Nephron (organoid): ENCODE measurements around the gene RAB10.

ENCODE experiments used
- H3K27ac Mint-ChIP-seq, 3 experiments: 2 replicates each; pipeline ENCODE4 v1.8.0; 2020; ENCODE audit warnings: mixed read lengths in 3 of 3, mild to moderate bottlenecking in 2 of 3, moderate library complexity in 1 of 3
- H3K27me3 Mint-ChIP-seq: 2 replicates; pipeline ENCODE4 v1.8.0; 2021; ENCODE audit warnings: low read depth, mild to moderate bottlenecking, moderate library complexity, mixed read lengths
- H3K36me3 Mint-ChIP-seq: 2 replicates; pipeline ENCODE4 v1.8.0; 2020; ENCODE audit warnings: low read depth, mixed read lengths
- H3K4me1 Mint-ChIP-seq: 2 replicates; pipeline ENCODE4 v1.8.0; 2020; ENCODE audit warnings: mixed read lengths
- H3K4me3 Mint-ChIP-seq, 3 experiments: 2 replicates each; pipeline ENCODE4 v1.8.0; 2020; ENCODE audit warnings: mild to moderate bottlenecking in 3 of 3, mixed read lengths in 3 of 3, moderate library complexity in 2 of 3
- H3K9me3 Mint-ChIP-seq: 2 replicates; pipeline ENCODE4 v1.8.0; 2020; ENCODE audit warnings: mixed read lengths
- TF ChIP-seq, protein P1 (sequence below), 3 experiments: fragments of 200-600 bp; sonication (generic); IDR thresholded peaks; one replicate each; pipeline ENCODE4 v1.5.0; 2021; ENCODE audit warnings: antibody characterized with exemption in 3 of 3; ENCODE audit not compliant: unreplicated experiment in 3 of 3

The RAB10 gene

GRCh38 chr2:26033270-26033817 is 540 bp upstream of the RAB10 start:
- Mint-ChIP-seq H3K4me1 (peaks cover 13% of the 10 kb centered on the region), H3K9me3 (no peaks in the 10 kb centered on the region), H3K36me3 (peaks cover 18% of the 10 kb centered on the region), H3K4me3 (peak overlapping the region; percentile 94 to 96 (median 96)), H3K27me3 (no peaks in the 10 kb centered on the region), H3K27ac (peak overlapping the region; percentile 65 to 99 (median 98))
- TF ChIP-seq, protein P1, sequence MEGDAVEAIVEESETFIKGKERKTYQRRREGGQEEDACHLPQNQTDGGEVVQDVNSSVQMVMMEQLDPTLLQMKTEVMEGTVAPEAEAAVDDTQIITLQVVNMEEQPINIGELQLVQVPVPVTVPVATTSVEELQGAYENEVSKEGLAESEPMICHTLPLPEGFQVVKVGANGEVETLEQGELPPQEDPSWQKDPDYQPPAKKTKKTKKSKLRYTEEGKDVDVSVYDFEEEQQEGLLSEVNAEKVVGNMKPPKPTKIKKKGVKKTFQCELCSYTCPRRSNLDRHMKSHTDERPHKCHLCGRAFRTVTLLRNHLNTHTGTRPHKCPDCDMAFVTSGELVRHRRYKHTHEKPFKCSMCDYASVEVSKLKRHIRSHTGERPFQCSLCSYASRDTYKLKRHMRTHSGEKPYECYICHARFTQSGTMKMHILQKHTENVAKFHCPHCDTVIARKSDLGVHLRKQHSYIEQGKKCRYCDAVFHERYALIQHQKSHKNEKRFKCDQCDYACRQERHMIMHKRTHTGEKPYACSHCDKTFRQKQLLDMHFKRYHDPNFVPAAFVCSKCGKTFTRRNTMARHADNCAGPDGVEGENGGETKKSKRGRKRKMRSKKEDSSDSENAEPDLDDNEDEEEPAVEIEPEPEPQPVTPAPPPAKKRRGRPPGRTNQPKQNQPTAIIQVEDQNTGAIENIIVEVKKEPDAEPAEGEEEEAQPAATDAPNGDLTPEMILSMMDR (IDR thresholded peaks at IDR 0.05; ENCODE audit: unreplicated experiment in 3 of 3): no peak

DNA sequence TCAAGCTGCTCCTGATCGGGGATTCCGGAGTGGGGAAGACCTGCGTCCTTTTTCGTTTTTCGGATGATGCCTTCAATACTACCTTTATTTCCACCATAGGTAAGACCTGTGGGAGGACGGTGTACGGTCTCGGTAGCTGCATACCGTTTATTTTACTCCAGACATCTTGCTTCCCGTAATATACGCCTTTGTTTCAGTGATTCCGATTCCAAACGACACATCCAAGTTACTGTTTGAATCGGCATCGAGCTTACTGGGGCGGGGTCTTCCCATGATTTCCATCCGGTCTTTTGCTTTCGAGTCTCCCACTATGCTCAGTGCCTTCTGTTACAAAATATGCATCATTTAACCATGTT is 731 bp downstream of the RAB10 start:
- Mint-ChIP-seq H3K36me3 (peaks cover 21% of the 10 kb centered on the region), H3K4me1 (peaks cover 13% of the 10 kb centered on the region), H3K27ac (peak overlapping the region; percentile 65 to 99 (median 99)), H3K9me3 (no peaks in the 10 kb centered on the region), H3K4me3 (peak overlapping the region; percentile 94 to 96 (median 96)), H3K27me3 (no peaks in the 10 kb centered on the region)
- TF ChIP-seq, protein P1 (IDR thresholded peaks at IDR 0.05; ENCODE audit: unreplicated experiment in 3 of 3): no peak

DNA sequence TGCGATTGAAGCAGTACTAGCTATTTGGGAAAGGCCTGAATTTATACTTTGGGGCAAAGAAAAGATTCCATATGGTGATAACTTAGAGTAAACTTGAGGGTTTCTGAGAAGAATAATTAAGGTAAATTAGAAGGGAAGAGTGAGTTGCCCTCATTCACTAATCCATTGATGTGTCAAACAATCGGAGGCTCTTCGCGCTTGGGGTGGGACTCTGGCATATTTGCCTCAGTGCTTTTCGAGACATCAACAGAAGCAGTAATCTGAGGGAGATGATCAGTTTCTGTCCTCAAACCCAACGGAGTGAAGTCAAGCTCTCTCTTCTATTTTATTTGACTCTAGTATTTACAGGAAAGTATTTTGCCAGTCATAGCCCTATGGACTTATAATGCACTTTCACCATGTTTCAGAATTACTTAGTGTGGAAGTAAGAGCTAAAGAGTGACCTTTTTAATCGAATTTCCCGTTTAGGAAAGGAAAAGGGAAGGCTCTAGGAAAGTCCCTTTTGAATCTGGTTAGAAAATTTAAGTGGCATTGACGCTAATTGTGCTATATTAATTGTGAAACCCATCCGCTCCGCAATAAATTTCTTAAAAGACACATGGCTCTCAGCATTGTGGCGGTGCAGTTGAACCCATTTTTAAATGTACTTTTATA is 1.3 kb downstream of the RAB10 start:
- peaks cover 13% of the 10 kb centered on the region for H3K4me1 Mint-ChIP-seq
- TF ChIP-seq, protein P1 (IDR thresholded peaks at IDR 0.05; ENCODE audit: unreplicated experiment in 3 of 3): no peak
- peaks cover 24% of the 10 kb centered on the region for H3K36me3 Mint-ChIP-seq
- peak overlapping the region; percentile 65 to 99 (median 99) for H3K27ac Mint-ChIP-seq
- peak overlapping the region; percentile 94 to 96 (median 96) for H3K4me3 Mint-ChIP-seq
- no peaks in the 10 kb centered on the region for H3K27me3 Mint-ChIP-seq
- H3K9me3 Mint-ChIP-seq: no peaks in the 10 kb centered on the region

DNA sequence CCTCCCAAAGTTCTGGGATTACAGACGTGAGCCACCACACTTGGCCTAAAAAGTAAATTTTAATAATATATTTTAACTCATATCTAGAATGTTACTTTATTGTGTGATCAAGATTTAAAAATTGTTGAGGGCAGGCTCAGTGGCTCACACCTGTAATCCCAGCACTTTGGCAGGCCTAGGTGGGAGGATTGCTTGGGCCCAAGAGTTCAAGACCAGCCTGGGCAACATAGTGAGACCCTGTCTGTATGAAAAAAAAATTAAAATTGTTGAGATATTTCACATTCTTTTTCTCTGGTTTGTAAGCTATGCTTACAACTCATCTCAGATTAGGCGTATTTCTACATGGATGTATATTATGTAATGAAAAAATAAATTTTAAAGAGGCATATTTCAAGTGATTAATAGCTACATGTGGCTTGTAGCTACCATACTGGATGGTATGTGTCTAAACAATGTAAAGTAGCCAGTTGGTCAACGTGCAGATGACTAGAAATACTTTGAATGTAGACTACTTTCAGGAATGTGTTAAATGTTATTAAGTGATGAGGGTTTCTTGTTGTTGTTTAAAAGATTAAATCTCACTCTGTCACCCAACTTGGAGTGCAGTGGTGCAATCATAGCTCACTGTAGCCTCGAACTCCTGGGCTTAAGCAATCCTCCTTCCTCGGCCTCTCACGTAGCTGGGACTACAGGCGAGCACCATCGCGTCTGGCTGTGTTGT is 5.9 kb downstream of the RAB10 start:
- no peaks in the 10 kb centered on the region for H3K9me3 Mint-ChIP-seq
- no peaks in the 10 kb centered on the region for H3K27me3 Mint-ChIP-seq
- H3K4me3 Mint-ChIP-seq: no peak overlapping the region
- no peak overlapping the region for H3K27ac Mint-ChIP-seq
- H3K4me1 Mint-ChIP-seq: peaks cover 15% of the 10 kb centered on the region
- peaks cover 53% of the 10 kb centered on the region for H3K36me3 Mint-ChIP-seq
- TF ChIP-seq, protein P1 (IDR thresholded peaks at IDR 0.05; ENCODE audit: unreplicated experiment in 3 of 3): no peak

GRCh38 chr2:26043109-26043508 is 9.2 kb downstream of the RAB10 start:
- TF ChIP-seq, protein P1 (IDR thresholded peaks at IDR 0.05; ENCODE audit: unreplicated experiment in 3 of 3): no peak
- Mint-ChIP-seq H3K27me3 (no peaks in the 10 kb centered on the region), H3K4me1 (peaks cover 8% of the 10 kb centered on the region), H3K4me3 (no peak overlapping the region), H3K9me3 (no peaks in the 10 kb centered on the region), H3K27ac (no peak overlapping the region), H3K36me3 (peaks cover 54% of the 10 kb centered on the region)
